Subcutaneous abdominal adipose tissue (tissue), 5 donors: Measurements from ENCODE around the gene COMMD3.
"Not testable (repeated sequence)": the region's sequence is repeated elsewhere in the genome, so short reads cannot be mapped to it uniquely, and the experiment has no call there.

ENCODE experiments used
- H3K27ac ChIP-seq: one replicate; pipeline ENCODE4 v1.7.0; 2013; ENCODE audit warnings: low read depth, mild to moderate bottlenecking, inconsistent platforms, low read length, moderate library complexity
- H3K27me3 ChIP-seq, 5 donors: one replicate each; pipeline ENCODE4 v1.7.0; 2013; ENCODE audit warnings: low read length in 5 of 5, inconsistent platforms in 1 of 5; ENCODE audit not compliant: control insufficient read depth in 5 of 5, insufficient read depth in 4 of 5
- H3K36me3 ChIP-seq, 5 donors: one replicate each; pipeline ENCODE4 v1.7.0; 2013; ENCODE audit warnings: low read length in 5 of 5; ENCODE audit not compliant: control insufficient read depth in 5 of 5, insufficient read depth in 5 of 5
- H3K4me1 ChIP-seq, 5 donors: one replicate each; pipeline ENCODE4 v1.7.0; 2013; ENCODE audit warnings: low read length in 5 of 5, mild to moderate bottlenecking in 3 of 5, moderate library complexity in 1 of 5; ENCODE audit not compliant: control insufficient read depth in 5 of 5, insufficient read depth in 5 of 5
- H3K4me3 ChIP-seq, 5 donors: one replicate each; pipeline ENCODE4 v1.7.0; 2013; ENCODE audit warnings: low read length in 5 of 5, low read depth in 1 of 5
- H3K9ac ChIP-seq, 5 donors: one replicate each; pipeline ENCODE4 v1.7.0; 2013; ENCODE audit warnings: low read length in 5 of 5, mild to moderate bottlenecking in 4 of 5, moderate library complexity in 3 of 5
- H3K9me3 ChIP-seq, 5 donors: one replicate each; pipeline ENCODE4 v1.7.0; 2013; ENCODE audit warnings: low read length in 5 of 5; ENCODE audit not compliant: control insufficient read depth in 5 of 5
- donor health status: healthy.
- donor health status: healthy.
- donor health status: healthy.
- donor health status: healthy.
- donor health status: healthy.

COMMD3 gene

GRCh38 chr10:22357770-22358169 is 41.6 kb downstream of the COMMD3 start:
- not testable (repeated sequence) for H3K4me1 ChIP-seq, H3K27me3 ChIP-seq, H3K4me3 ChIP-seq, H3K9ac ChIP-seq, H3K36me3 ChIP-seq, H3K27ac ChIP-seq, H3K9me3 ChIP-seq

GRCh38 chr10:22363305-22363704 is 47.1 kb downstream of the COMMD3 start:
- H3K36me3 ChIP-seq: no peaks in the 10 kb centered on the region
- H3K4me3 ChIP-seq: no peak overlapping the region
- no peak overlapping the region for H3K9ac ChIP-seq
- H3K27ac ChIP-seq: no peak overlapping the region
- no peaks in the 10 kb centered on the region for H3K4me1 ChIP-seq
- no peaks in the 10 kb centered on the region for H3K9me3 ChIP-seq
- H3K27me3 ChIP-seq: no peaks in the 10 kb centered on the region

- H3K9me3 ChIP-seq: no peaks in the 10 kb centered on the region
- no peak overlapping the region for H3K27ac ChIP-seq
- no peak overlapping the region for H3K9ac ChIP-seq
- H3K36me3 ChIP-seq: no peaks in the 10 kb centered on the region
- H3K27me3 ChIP-seq: no peaks in the 10 kb centered on the region
- H3K4me1 ChIP-seq: no peaks in the 10 kb centered on the region
- no peak overlapping the region for H3K4me3 ChIP-seq
These were observed 48.4 kb downstream of the COMMD3 start for GRCh38 chr10:22364407-22365140.

- H3K4me1 ChIP-seq: peaks cover 0 to 2% (median 0%) of the 10 kb centered on the region in 5 donors
- H3K9me3 ChIP-seq: no peaks in the 10 kb centered on the region
- no peaks in the 10 kb centered on the region for H3K36me3 ChIP-seq
- no peak overlapping the region for H3K27ac ChIP-seq
- H3K27me3 ChIP-seq: no peaks in the 10 kb centered on the region
- H3K9ac ChIP-seq: no peak overlapping the region
- H3K4me3 ChIP-seq: no peak overlapping the region
These were observed 49.0 kb downstream of the COMMD3 start for GRCh38 chr10:22365233-22365632.

- Histone ChIP-seq H3K27ac (no peak overlapping the region), H3K36me3 (no peaks in the 10 kb centered on the region), H3K27me3 (no peaks in the 10 kb centered on the region), H3K4me1 (peaks cover 0 to 2% (median 0%) of the 10 kb centered on the region in 5 donors), H3K4me3 (no peak overlapping the region), H3K9me3 (no peaks in the 10 kb centered on the region), H3K9ac (no peak overlapping the region)
These were observed 49.7 kb downstream of the COMMD3 start for GRCh38 chr10:22365644-22366434.

GRCh38 chr10:22366435-22366703 is 50.2 kb downstream of the COMMD3 start:
- H3K9ac ChIP-seq: no peak overlapping the region
- no peaks in the 10 kb centered on the region for H3K36me3 ChIP-seq
- no peak overlapping the region for H3K27ac ChIP-seq
- peaks cover 0 to 2% (median 0%) of the 10 kb centered on the region in 5 donors for H3K4me1 ChIP-seq
- no peaks in the 10 kb centered on the region for H3K27me3 ChIP-seq
- H3K4me3 ChIP-seq: no peak overlapping the region
- H3K9me3 ChIP-seq: no peaks in the 10 kb centered on the region

GRCh38 chr10:22366771-22367170 is 50.6 kb downstream of the COMMD3 start:
- Histone ChIP-seq H3K27me3 (no peaks in the 10 kb centered on the region), H3K9ac (no peak overlapping the region), H3K27ac (no peak overlapping the region), H3K4me3 (no peak overlapping the region), H3K4me1 (peaks cover 0 to 2% (median 0%) of the 10 kb centered on the region in 5 donors), H3K36me3 (no peaks in the 10 kb centered on the region), H3K9me3 (no peaks in the 10 kb centered on the region)

GRCh38 chr10:22367471-22367870 is 51.3 kb downstream of the COMMD3 start:
- no peaks in the 10 kb centered on the region for H3K9me3 ChIP-seq
- no peak overlapping the region for H3K9ac ChIP-seq
- no peaks in the 10 kb centered on the region for H3K36me3 ChIP-seq
- H3K4me1 ChIP-seq: peaks cover 0 to 2% (median 0%) of the 10 kb centered on the region in 5 donors
- no peak overlapping the region for H3K4me3 ChIP-seq
- H3K27ac ChIP-seq: no peak overlapping the region
- H3K27me3 ChIP-seq: peaks cover 0 to under 1% (median 0%) of the 10 kb centered on the region in 5 donors

- H3K27me3 ChIP-seq: peaks cover 0 to 2% (median 0%) of the 10 kb centered on the region in 5 donors
- peaks cover 0 to 2% (median 0%) of the 10 kb centered on the region in 5 donors for H3K4me1 ChIP-seq
- H3K4me3 ChIP-seq: no peak overlapping the region
- no peaks in the 10 kb centered on the region for H3K36me3 ChIP-seq
- no peak overlapping the region for H3K27ac ChIP-seq
- H3K9ac ChIP-seq: no peak overlapping the region
- H3K9me3 ChIP-seq: no peaks in the 10 kb centered on the region
These were observed 52.2 kb downstream of the COMMD3 start for GRCh38 chr10:22368402-22368801.

GRCh38 chr10:22368981-22369380 is 52.8 kb downstream of the COMMD3 start:
- no peak overlapping the region for H3K9ac ChIP-seq
- H3K36me3 ChIP-seq: no peaks in the 10 kb centered on the region
- H3K9me3 ChIP-seq: no peaks in the 10 kb centered on the region
- H3K27me3 ChIP-seq: peaks cover 0 to 2% (median 0%) of the 10 kb centered on the region in 5 donors
- H3K27ac ChIP-seq: no peak overlapping the region
- H3K4me3 ChIP-seq: no peak overlapping the region
- H3K4me1 ChIP-seq: peaks cover 0 to 2% (median 0%) of the 10 kb centered on the region in 5 donors
